IMR-90 (cell line): ENCODE results near the gene ADAM12. TPM values are rescaled to one million over a fixed set of nuclear protein-coding genes. Genes with fewer than 3 reads are reported as not detected.

Experiments used
- ATAC-seq: fragments of 200-7000 bp; cut with Tn5 transposase; 2 replicates; pipeline ENCODE4 v1.9.1; 2020; ENCODE audit warnings: low read depth, mild to moderate bottlenecking, moderate library complexity
- BruUV-seq: library from RNA; stranded (reverse); fragments of 400-500 nt; replicated peaks from 2 replicates; lab custom pipeline; 2021; lab: Mats Ljungman, UMichigan
- CTCF ChIA-PET: fragments of 300-600 bp; formaldehyde crosslinking; extraction: SDS; loops from one replicate; lab custom pipeline; 2021; ENCODE audit warnings: antibody characterized with exemption; lab: Yijun Ruan, JAX
- POLR2A ChIA-PET: fragments of 300-600 bp; sonication (Branson Sonifier 250); formaldehyde crosslinking; loops from one replicate; lab custom pipeline; 2022; ENCODE audit warnings: antibody characterized with exemption; ENCODE audit not compliant: unreplicated experiment; lab: Charles Lee
- DNase-seq: peaks from one replicate; pipeline ENCODE4 v3.0.0; 2013
- H2AFZ ChIP-seq: replicated peaks from 2 replicates; pipeline ENCODE3; 2013; ENCODE audit warnings: low read length, mild to moderate bottlenecking; ENCODE audit not compliant: poor library complexity
- H2AK5ac ChIP-seq: 2 replicates; pipeline ENCODE4 v1.6.1; 2013; ENCODE audit warnings: low read depth, low read length, inconsistent platforms
- H2AK9ac ChIP-seq: replicated peaks from 2 replicates; pipeline ENCODE3; 2013; ENCODE audit warnings: mild to moderate bottlenecking, low read depth, low read length, moderate library complexity; ENCODE audit not compliant: poor library complexity
- H2BK120ac ChIP-seq: 2 replicates; pipeline ENCODE4 v1.6.1; 2013; ENCODE audit warnings: low read depth, low read length, inconsistent platforms
- H2BK15ac ChIP-seq: 3 replicates; pipeline ENCODE4 v1.6.1; 2013; ENCODE audit warnings: low read depth, low read length, inconsistent platforms
- H2BK20ac ChIP-seq: 2 replicates; pipeline ENCODE4 v1.6.1; 2013; ENCODE audit warnings: low read depth, mild to moderate bottlenecking, inconsistent platforms, low read length, moderate library complexity
- H2BK5ac ChIP-seq: 2 replicates; pipeline ENCODE4 v1.6.1; 2013; ENCODE audit warnings: mild to moderate bottlenecking, low read depth, low read length, inconsistent platforms; ENCODE audit not compliant: poor library complexity, severe bottlenecking
- H3K14ac ChIP-seq: replicated peaks from 2 replicates; pipeline ENCODE4 v1.6.1; 2013; ENCODE audit warnings: low read depth, low read length, inconsistent platforms
- H3K18ac ChIP-seq: 2 replicates; pipeline ENCODE4 v1.6.1; 2013; ENCODE audit warnings: low read depth, low read length, control low read depth
- H3K23ac ChIP-seq: 2 replicates; pipeline ENCODE4 v1.6.1; 2013; ENCODE audit warnings: low read depth, low read length, inconsistent platforms
- H3K27ac ChIP-seq: 2 replicates; pipeline ENCODE4 v1.5.1; 2013; ENCODE audit warnings: mild to moderate bottlenecking, control low read depth, low read length; ENCODE audit not compliant: insufficient read depth
- H3K27me3 ChIP-seq: 2 replicates; pipeline ENCODE4 v1.6.1; 2013; ENCODE audit warnings: low read length; ENCODE audit not compliant: control insufficient read depth, insufficient read depth
- H3K36me3 ChIP-seq: 2 replicates; pipeline ENCODE4 v1.6.1; 2013; ENCODE audit warnings: low read length, mixed read lengths; ENCODE audit not compliant: control insufficient read depth, insufficient read depth
- H3K4ac ChIP-seq: 2 replicates; pipeline ENCODE4 v1.6.1; 2013; ENCODE audit warnings: low read depth, low read length, inconsistent platforms
- H3K4me1 ChIP-seq: 2 replicates; pipeline ENCODE4 v1.6.1; 2013; ENCODE audit warnings: low read length, mixed read lengths; ENCODE audit not compliant: control insufficient read depth, insufficient read depth
- H3K4me2 ChIP-seq: 2 replicates; pipeline ENCODE4 v1.6.1; 2013; ENCODE audit warnings: low read depth, mild to moderate bottlenecking, control low read depth, low read length, moderate library complexity
- H3K4me3 ChIP-seq: 2 replicates; pipeline ENCODE4 v1.5.1; 2013; ENCODE audit warnings: low read depth, mild to moderate bottlenecking, control low read depth, low read length, moderate library complexity; ENCODE audit not compliant: insufficient read depth
- H3K56ac ChIP-seq: 2 replicates; pipeline ENCODE4 v1.6.1; 2013; ENCODE audit warnings: low read length, inconsistent platforms; ENCODE audit not compliant: insufficient read depth; ENCODE audit errors: extremely low read depth
- H3K79me1 ChIP-seq, 2 experiments: 2 replicates each; pipeline ENCODE4 v1.6.1; 2013; ENCODE audit warnings: low read length in 2 of 2, inconsistent platforms in 1 of 2, low read depth in 1 of 2
- H3K9ac ChIP-seq: 2 replicates; pipeline ENCODE4 v1.6.1; 2013; ENCODE audit warnings: low read depth, low read length, control low read depth
- H3K9me1 ChIP-seq: 2 replicates; pipeline ENCODE4 v1.6.1; 2013; ENCODE audit warnings: low read length, inconsistent platforms; ENCODE audit not compliant: insufficient read depth
- H3K9me3 ChIP-seq: 2 replicates; pipeline ENCODE4 v1.6.1; 2013; ENCODE audit warnings: low read length; ENCODE audit not compliant: control insufficient read depth, insufficient read depth
- H4K20me1 ChIP-seq: 2 replicates; pipeline ENCODE4 v1.6.1; 2013; ENCODE audit warnings: low read length, inconsistent platforms; ENCODE audit not compliant: insufficient read depth
- H4K5ac ChIP-seq: 2 replicates; pipeline ENCODE4 v1.6.1; 2013; ENCODE audit warnings: mild to moderate bottlenecking, low read depth, low read length, control low read depth
- H4K8ac ChIP-seq, 2 experiments: 2 replicates each; pipeline ENCODE4 v1.6.1; 2013; ENCODE audit warnings: low read depth in 2 of 2, low read length in 2 of 2, control low read depth in 1 of 2, inconsistent platforms in 1 of 2
- H4K91ac ChIP-seq: 2 replicates; pipeline ENCODE4 v1.6.1; 2013; ENCODE audit warnings: low read depth, low read length, inconsistent platforms; ENCODE audit not compliant: insufficient read depth
- BHLHE40 ChIP-seq: fragments of 150-350 bp; IDR thresholded peaks from 2 replicates; pipeline ENCODE4 v1.6.1; 2016; ENCODE audit warnings: mild to moderate bottlenecking, low read depth, low read length
- CEBPB ChIP-seq: IDR thresholded peaks from 2 replicates; pipeline ENCODE4 v1.6.1; 2012; ENCODE audit warnings: low read depth, low read length, improper control_type of control experiment
- CHD1 ChIP-seq: IDR thresholded peaks from 2 replicates; pipeline ENCODE4 v1.6.1; 2012; ENCODE audit warnings: low read depth, low read length, improper control_type of control experiment
- CTCF ChIP-seq: conservative IDR thresholded peaks from 2 replicates; pipeline ENCODE4 v1.5.1; 2012; ENCODE audit warnings: mild to moderate bottlenecking, low read depth, low read length, improper control_type of control experiment
- FOS ChIP-seq: fragments of 150-350 bp; IDR thresholded peaks from 2 replicates; pipeline ENCODE4 v1.6.1; 2016; ENCODE audit warnings: low read depth, low read length
- MAFK ChIP-seq: IDR thresholded peaks from 2 replicates; pipeline ENCODE4 v1.6.1; 2012; ENCODE audit warnings: low read depth, low read length, improper control_type of control experiment
- MAZ ChIP-seq: IDR thresholded peaks from 2 replicates; pipeline ENCODE4 v1.6.1; 2012; ENCODE audit warnings: low read depth, mild to moderate bottlenecking, low read length, improper control_type of control experiment, moderate library complexity, borderline replicate concordance
- MXI1 ChIP-seq: IDR thresholded peaks from 2 replicates; pipeline ENCODE4 v1.6.1; 2012; ENCODE audit warnings: low read depth, mild to moderate bottlenecking, low read length, moderate library complexity, borderline replicate concordance
- NFE2L2 ChIP-seq: fragments of 150-350 bp; IDR thresholded peaks from 2 replicates; pipeline ENCODE4 v1.6.1; 2016; ENCODE audit warnings: low read depth, mild to moderate bottlenecking, low read length
- POLR2A ChIP-seq: IDR thresholded peaks from 2 replicates; pipeline ENCODE4 v1.6.1; 2012; ENCODE audit warnings: mild to moderate bottlenecking, low read depth, low read length
- RAD21 ChIP-seq: IDR thresholded peaks from 2 replicates; pipeline ENCODE4 v1.6.1; 2012; ENCODE audit warnings: low read length, improper control_type of control experiment
- RCOR1 ChIP-seq: IDR thresholded peaks from 2 replicates; pipeline ENCODE4 v1.6.1; 2012; ENCODE audit warnings: mild to moderate bottlenecking, low read length, improper control_type of control experiment; ENCODE audit not compliant: insufficient replicate concordance
- RFX5 ChIP-seq: IDR thresholded peaks from 2 replicates; pipeline ENCODE4 v1.8.0; 2012; ENCODE audit warnings: low read depth, mild to moderate bottlenecking, low read length, moderate library complexity
- SMC3 ChIP-seq: fragments of 150-350 bp; IDR thresholded peaks from 2 replicates; pipeline ENCODE4 v1.6.1; 2016; ENCODE audit warnings: low read depth, mild to moderate bottlenecking, antibody characterized with exemption, low read length, moderate library complexity
- WGBS, 2 experiments: methylation state at CpG; one replicate each; pipeline versions ENCODE4 v1.1.5 to v1.1.7; 2013; ENCODE audit warnings: missing lambda C conversion rate in 2 of 2; ENCODE audit not compliant: insufficient read length in 1 of 2; ENCODE audit errors: extremely low coverage in 2 of 2; 5-methylcytosine and 5-hydroxymethylcytosine counted together
- dilution Hi-C: fragments of 300-500 bp; cut with HindIII; formaldehyde crosslinking; loops from one replicate; pipeline ENCODE4 v1.14.3; 2018; ENCODE audit warnings: low sequenced_read_pairs; ENCODE audit not compliant: unreplicated experiment
- in situ Hi-C: fragments of 300-500 bp; cut with MboI; formaldehyde crosslinking; loops from 3 replicates; pipeline ENCODE4 v1.14.3; 2019; ENCODE audit warnings: low sequenced_read_pairs, inconsistent platforms, mixed read lengths
- intact Hi-C: fragments of 100-400 bp; cut with micrococcal nuclease; formaldehyde crosslinking; loops from 2 replicates; pipeline ENCODE4 v1.10.0; 2022
- polyA plus RNA-seq, 3 experiments: library from polyadenylated mRNA; depleted of rRNA; stranded (reverse); fragments of >200 nt; gene quantifications; 2 replicates each; pipeline ENCODE4 v1.2.3, GENCODE V29; 2012; ENCODE audit warnings: low replicate concordance in 1 of 3
- total RNA-seq: library from RNA; depleted of rRNA; stranded (reverse); fragments of >200 nt; gene quantifications from 2 replicates; pipeline ENCODE4 v1.2.3, GENCODE V29; 2012
- TF ChIP-seq, protein P1 (sequence below): fragments of 150-350 bp; IDR thresholded peaks from 2 replicates; pipeline ENCODE4 v1.6.1; 2017; ENCODE audit warnings: mild to moderate bottlenecking, antibody characterized with exemption, low read length, low read depth
- TF ChIP-seq, protein P2 (sequence below): fragments of 150-350 bp; IDR thresholded peaks from 2 replicates; pipeline ENCODE4 v1.6.1; 2016; ENCODE audit warnings: low read depth, mild to moderate bottlenecking, low read length, moderate library complexity, borderline replicate concordance

Gene ADAM12
- total and polyA plus RNA-seq, 2 of the 4 experiments (the other 2 are of a cell fraction): 9.6 to 10.2 TPM

- in situ Hi-C loops (no loop called here), dilution Hi-C loops (no loop called here), intact Hi-C loops (no loop called here)
- no peak overlapping the region for H4K5ac ChIP-seq
- BruUV-seq: no TSS peak
- no peak overlapping the region for H3K9ac ChIP-seq
- H3K4me2 ChIP-seq: no peak overlapping the region
- H2AK5ac ChIP-seq: peak overlapping the region; percentile 47; the same call in 1 of the 2 replicates
- H2BK120ac ChIP-seq: no peak overlapping the region
- no peak overlapping the region for H2BK5ac ChIP-seq
- peaks cover 14% of the 10 kb centered on the region for H3K4me1 ChIP-seq
- no peak for DNase-seq
- WGBS, 2 experiments: no CpG with 5 or more reads among the region's 8 CpGs
- no peak overlapping the region for H3K23ac ChIP-seq
- H3K4ac ChIP-seq: no peak overlapping the region
- H2BK15ac ChIP-seq: no peak overlapping the region
- TF ChIP-seq SMC3: no peak
- no peak for TF ChIP-seq RAD21
- TF ChIP-seq RFX5: no peak
- TF ChIP-seq, protein P1, sequence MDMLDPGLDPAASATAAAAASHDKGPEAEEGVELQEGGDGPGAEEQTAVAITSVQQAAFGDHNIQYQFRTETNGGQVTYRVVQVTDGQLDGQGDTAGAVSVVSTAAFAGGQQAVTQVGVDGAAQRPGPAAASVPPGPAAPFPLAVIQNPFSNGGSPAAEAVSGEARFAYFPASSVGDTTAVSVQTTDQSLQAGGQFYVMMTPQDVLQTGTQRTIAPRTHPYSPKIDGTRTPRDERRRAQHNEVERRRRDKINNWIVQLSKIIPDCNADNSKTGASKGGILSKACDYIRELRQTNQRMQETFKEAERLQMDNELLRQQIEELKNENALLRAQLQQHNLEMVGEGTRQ: no peak
- no peak for TF ChIP-seq MAFK
- TF ChIP-seq CEBPB: no peak
- no peak for TF ChIP-seq NFE2L2
- TF ChIP-seq MXI1: no peak
- no peak for TF ChIP-seq POLR2A
- no peak for TF ChIP-seq FOS
- TF ChIP-seq CHD1: no peak
- no peak for TF ChIP-seq BHLHE40
- TF ChIP-seq MAZ: no peak
- TF ChIP-seq, protein P2, sequence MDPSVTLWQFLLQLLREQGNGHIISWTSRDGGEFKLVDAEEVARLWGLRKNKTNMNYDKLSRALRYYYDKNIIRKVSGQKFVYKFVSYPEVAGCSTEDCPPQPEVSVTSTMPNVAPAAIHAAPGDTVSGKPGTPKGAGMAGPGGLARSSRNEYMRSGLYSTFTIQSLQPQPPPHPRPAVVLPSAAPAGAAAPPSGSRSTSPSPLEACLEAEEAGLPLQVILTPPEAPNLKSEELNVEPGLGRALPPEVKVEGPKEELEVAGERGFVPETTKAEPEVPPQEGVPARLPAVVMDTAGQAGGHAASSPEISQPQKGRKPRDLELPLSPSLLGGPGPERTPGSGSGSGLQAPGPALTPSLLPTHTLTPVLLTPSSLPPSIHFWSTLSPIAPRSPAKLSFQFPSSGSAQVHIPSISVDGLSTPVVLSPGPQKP: no peak
- TF ChIP-seq RCOR1: no peak
- no peak for TF ChIP-seq CTCF
- peaks cover 8% of the 10 kb centered on the region; the same call in 1 of the 2 replicates for H4K20me1 ChIP-seq
- no peak overlapping the region for H3K18ac ChIP-seq
- H3K79me1 ChIP-seq: no peaks in the 10 kb centered on the region
- H2AK9ac ChIP-seq: no peak overlapping the region
- no peaks in the 10 kb centered on the region for H3K27me3 ChIP-seq
- ChIA-PET POLR2A (no interaction called here), CTCF (no interaction called here)
- no peak overlapping the region for H3K14ac ChIP-seq
- no peak overlapping the region for H2AFZ ChIP-seq
- no peak overlapping the region for H3K27ac ChIP-seq
- no peaks in the 10 kb centered on the region for H3K9me3 ChIP-seq
- H3K56ac ChIP-seq: no peak overlapping the region
- no peaks in the 10 kb centered on the region for H3K36me3 ChIP-seq
- no peak overlapping the region for H4K8ac ChIP-seq
- no peak overlapping the region for H2BK20ac ChIP-seq
- peaks cover 21% of the 10 kb centered on the region for H3K9me1 ChIP-seq
- no peak for ATAC-seq
- no peak overlapping the region for H3K4me3 ChIP-seq
- H4K91ac ChIP-seq: peak overlapping the region; percentile 33; the same call in 1 of the 2 replicates
These were observed 133.0 kb downstream of the ADAM12 start for GRCh38 chr10:126255313-126255712.
